Erythroblast (primary cell): ENCODE results near the gene SLC45A2.

Source experiments
- GATA1 ChIP-seq: IDR thresholded peaks from 2 replicates; pipeline ENCODE4 v1.6.1; 2011; ENCODE audit warnings: low read depth, mild to moderate bottlenecking, control low read depth, low read length, moderate library complexity
- POLR2A ChIP-seq: IDR thresholded peaks from 2 replicates; pipeline ENCODE4 v1.6.1; 2011; ENCODE audit warnings: mild to moderate bottlenecking, low read length

DNA sequence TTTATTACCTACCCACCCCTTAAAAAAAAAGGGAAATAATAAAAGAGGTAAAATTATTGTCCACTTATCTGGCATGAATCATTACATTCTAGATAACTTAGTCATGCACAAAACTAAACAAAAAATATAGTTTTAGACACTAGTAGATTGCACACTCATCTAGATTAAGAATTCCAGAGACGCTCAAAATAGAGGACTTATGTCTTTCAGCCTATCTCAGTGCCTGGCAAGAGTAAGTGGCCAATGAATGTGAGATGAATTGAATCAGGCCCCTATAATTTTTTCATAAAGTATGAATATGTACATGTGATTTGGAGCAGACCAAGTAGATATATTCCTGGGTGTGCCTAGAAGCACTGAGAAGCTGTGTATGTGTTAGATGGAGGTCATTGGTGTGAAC, 50.3 kb downstream of the SLC45A2 start:
- no peak for TF ChIP-seq POLR2A
- TF ChIP-seq GATA1: no peak
